Measurements from ENCODE around the gene DDX4. TPM values are rescaled to one million over a fixed set of nuclear protein-coding genes. Genes with fewer than 3 reads are reported as not detected.

DDX4 gene
- total RNA-seq, 1 experiment from 2014 or later = not detected

DNA sequence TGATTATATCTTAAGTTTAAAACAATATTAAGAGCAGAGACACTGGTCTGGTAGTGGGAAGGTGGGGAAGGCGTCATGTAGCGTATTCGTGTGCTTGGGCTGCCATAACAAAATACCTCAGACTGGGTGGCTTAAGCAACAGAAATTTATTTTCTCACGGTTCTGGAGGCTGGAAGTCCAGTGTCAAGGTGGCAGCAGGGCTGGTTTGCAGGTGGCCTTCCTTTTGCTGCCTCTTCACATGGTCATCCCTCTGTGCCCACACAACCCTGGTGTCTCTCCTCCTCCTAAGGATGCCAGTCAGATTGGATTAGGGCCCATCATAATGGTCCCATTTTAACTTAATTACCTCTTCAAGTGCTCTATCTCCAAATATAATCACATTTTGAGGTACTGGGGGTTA lies 122.8 kb downstream of the DDX4 start:
- Histone ChIP-seq H3K4me1 (ENCODE audit: control insufficient read depth in 1 of 2, insufficient read depth in 2 of 2, low read length in 2 of 2) (no peaks in the 10 kb centered on the region), H3K9ac (ENCODE audit: low read length) (no peak overlapping the region), H2AFZ (ENCODE audit: low read depth, low read length, poor library complexity, severe bottlenecking) (no peak overlapping the region), H3K27me3 (ENCODE audit: insufficient read depth, low read length) (no peaks in the 10 kb centered on the region), H3K9me3 (ENCODE audit: control insufficient read depth in 1 of 2, insufficient read depth in 1 of 2, low read depth in 1 of 2, low read length in 2 of 2) (no peaks in the 10 kb centered on the region), H3K79me2 (ENCODE audit: insufficient read depth, low read length) (no peaks in the 10 kb centered on the region), H4K20me1 (ENCODE audit: insufficient read depth) (no peaks in the 10 kb centered on the region), H3K9me2 (ENCODE audit: insufficient read depth) (no peaks in the 10 kb centered on the region), H3K4me3 (replicated peaks in 1 of 2; ENCODE audit: low read depth in 1 of 2, low read length in 2 of 2) (no peak overlapping the region), H3K27ac (ENCODE audit: low read depth, low read length) (no peak overlapping the region), H3K36me3 (ENCODE audit: control insufficient read depth in 1 of 2, insufficient read depth in 2 of 2, low read length in 2 of 2) (no peaks in the 10 kb centered on the region), H3K4me2 (ENCODE audit: low read length) (no peak overlapping the region)
- TF ChIP-seq FOSL1 (IDR thresholded peaks at IDR 0.05; ENCODE audit: low read depth) (no peak), EZH2phosphoT487 (IDR thresholded peaks at IDR 0.05; ENCODE audit: borderline replicate concordance) (no peak), JUND (IDR thresholded peaks at IDR 0.05) (no peak), TCF7L2 (IDR thresholded peaks at IDR 0.05; ENCODE audit: borderline replicate concordance, extremely low read depth, insufficient read depth, insufficient read length) (no peak), SP1 (IDR thresholded peaks at IDR 0.05; ENCODE audit: low read depth) (no peak)
- TF ChIP-seq, protein P1, sequence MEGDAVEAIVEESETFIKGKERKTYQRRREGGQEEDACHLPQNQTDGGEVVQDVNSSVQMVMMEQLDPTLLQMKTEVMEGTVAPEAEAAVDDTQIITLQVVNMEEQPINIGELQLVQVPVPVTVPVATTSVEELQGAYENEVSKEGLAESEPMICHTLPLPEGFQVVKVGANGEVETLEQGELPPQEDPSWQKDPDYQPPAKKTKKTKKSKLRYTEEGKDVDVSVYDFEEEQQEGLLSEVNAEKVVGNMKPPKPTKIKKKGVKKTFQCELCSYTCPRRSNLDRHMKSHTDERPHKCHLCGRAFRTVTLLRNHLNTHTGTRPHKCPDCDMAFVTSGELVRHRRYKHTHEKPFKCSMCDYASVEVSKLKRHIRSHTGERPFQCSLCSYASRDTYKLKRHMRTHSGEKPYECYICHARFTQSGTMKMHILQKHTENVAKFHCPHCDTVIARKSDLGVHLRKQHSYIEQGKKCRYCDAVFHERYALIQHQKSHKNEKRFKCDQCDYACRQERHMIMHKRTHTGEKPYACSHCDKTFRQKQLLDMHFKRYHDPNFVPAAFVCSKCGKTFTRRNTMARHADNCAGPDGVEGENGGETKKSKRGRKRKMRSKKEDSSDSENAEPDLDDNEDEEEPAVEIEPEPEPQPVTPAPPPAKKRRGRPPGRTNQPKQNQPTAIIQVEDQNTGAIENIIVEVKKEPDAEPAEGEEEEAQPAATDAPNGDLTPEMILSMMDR (IDR thresholded peaks at IDR 0.05 in 2 of 3, conservative IDR thresholded peaks at IDR 0.05 in 1 of 3; ENCODE audit: borderline replicate concordance in 1 of 3, insufficient read depth in 1 of 3, low read depth in 2 of 3, low read length in 2 of 3) = no peak
- TF ChIP-seq, protein P2, sequence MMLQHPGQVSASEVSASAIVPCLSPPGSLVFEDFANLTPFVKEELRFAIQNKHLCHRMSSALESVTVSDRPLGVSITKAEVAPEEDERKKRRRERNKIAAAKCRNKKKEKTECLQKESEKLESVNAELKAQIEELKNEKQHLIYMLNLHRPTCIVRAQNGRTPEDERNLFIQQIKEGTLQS (IDR thresholded peaks at IDR 0.05) = no peak
- ChIA-PET POLR2A (no interaction called here), RAD21 (ENCODE audit: low non-redundant PET in 1 of 2, low total read pairs in 2 of 2, uncharacterized antibody in 2 of 2, unreplicated experiment in 2 of 2) (no interaction called here), CTCF (no interaction called here)
- BruUV-seq (replicated peaks) = no TSS peak
- DNase-seq (ENCODE audit: low read depth, low spot score) = no peak
- intact Hi-C loops (cut with micrococcal nuclease) = no loop called here
- ATAC-seq = no peak

Data from HCT116 (cell line).